Stimulated activated CD4-positive, alpha-beta T cell treated with anti-CD3 and anti-CD28 coated beads, TNF-alpha, amount 100 ng/mL, for 48 hours (primary cell): ENCODE measurements around the gene PFKFB4.
A peak's percentile ranks its signal among the peaks of the same experiment; 100 is the strongest.
"Not testable (repeated sequence)": the region's sequence is repeated elsewhere in the genome, so short reads cannot be mapped to it uniquely, and the experiment has no call there.

Source experiments
- DNase-seq, 3 donors: peaks; one replicate each; pipeline ENCODE4 v3.0.0-alpha.2; 2020; ENCODE audit warnings: low read depth in 3 of 3

PFKFB4 gene

GRCh38 chr3:48560648-48561018 is 4.0 kb upstream of the PFKFB4 start:
- DNase-seq: no peak

DNA sequence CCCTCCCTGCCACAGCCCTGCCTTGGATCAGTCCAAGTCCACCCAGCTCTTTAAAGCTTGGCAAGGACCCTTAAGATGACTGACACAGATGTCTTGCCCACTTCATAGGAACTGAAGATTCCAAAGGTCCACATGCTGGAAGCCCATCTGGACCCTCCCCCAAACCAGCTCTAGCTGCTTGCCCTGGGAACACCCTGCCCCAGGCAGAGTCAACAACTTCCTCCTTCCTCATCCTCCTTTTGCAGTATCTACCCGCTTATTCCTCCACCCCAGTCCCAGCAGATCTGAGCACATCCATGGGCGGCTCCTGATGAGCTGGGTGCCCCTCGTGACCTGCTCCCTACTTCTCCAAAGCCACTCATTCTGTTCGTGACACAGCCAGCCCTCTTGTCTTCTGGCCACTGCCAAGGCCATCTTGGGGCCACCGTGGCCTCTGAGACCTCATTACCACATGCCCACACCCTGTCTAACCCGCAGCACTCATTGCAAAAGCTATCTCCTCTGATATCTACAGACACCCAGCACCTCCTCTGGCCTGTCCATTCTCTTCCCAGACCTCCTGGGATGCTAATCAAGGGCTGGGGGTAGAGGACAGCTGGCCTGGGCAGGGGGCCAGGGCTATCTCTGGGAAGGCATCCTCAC is 2.0 kb upstream of the PFKFB4 start:
- DNase-seq: no peak

DNA sequence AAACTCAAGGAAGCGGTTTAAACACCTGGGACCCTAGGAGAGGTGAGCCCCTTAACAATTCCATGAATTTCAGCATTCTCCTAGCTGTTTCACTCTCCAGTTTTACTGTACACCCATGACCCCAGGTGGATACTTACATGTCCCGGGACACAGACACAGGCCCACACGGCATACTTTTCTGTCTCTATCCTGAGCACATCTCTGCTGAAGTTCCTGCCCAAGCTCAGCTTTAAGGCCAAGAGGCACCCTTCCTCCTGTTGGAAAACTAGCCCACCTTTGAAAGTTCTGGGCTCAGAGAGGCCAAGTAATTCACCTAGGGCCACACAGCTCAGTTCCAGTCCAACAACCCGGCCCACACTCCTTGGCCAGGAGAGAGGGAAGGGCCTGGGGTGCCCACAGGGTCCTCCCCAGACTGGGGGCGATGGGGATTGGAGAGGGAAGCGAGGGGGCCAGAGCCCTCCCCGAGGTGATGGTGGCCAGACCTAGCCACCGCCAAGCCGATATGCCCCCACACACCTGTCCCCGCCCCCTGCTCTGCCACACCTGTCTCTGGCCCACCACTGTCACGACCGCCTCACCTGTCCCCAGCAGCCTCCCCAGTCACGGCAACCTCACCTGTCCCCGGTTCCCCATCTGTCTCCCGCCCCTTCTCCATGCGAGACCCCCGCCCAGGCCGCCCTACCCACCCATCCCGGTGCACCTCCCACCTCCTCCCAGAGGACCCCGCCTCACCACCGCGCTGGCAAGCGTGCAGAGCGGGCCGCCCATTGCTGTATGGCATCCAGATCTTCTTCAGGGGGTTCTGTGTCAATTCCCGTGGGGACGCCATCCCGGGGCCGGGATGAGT is 431 bp downstream of the PFKFB4 start:
- no peak for DNase-seq

DNA sequence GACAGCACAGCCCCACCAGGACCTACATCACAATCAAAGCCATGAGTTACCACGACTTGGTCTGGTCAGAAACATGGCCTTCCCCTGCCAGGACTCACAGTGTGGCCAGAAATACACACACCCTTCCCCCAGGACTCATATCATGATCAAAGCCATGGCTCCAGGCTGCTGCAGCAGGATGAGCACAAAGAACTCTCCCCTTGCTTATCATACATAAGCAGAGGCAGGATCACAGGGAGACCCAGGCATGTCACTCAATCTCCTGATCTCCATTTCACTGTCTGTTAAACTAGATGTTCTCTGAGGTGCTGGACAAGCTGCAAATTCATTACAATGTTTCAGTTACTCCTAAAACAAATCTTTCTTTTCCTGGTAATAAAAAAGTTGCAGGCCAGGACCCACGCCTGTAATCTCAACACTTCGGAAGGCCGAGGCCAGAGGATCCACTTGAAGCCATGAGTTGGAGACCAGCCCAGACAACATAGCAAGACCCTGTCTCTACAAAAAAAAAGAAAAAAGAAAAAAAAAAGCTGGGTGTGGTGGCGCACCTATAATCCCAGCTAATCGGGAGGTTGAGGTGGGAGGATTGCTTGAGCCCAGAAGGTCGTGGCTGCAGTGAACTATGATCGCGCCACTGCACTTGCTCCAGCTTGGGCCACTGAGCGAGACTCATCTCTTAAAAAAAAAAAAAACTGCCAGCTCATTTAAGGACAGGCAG is 1.2 kb downstream of the PFKFB4 start:
- DNase-seq: no peak

- DNase-seq: no peak
Measured at GRCh38 chr3:48553886-48554845, 2.4 kb downstream of the PFKFB4 start.

- DNase-seq: no peak
Measured at GRCh38 chr3:48553361-48553760, 3.2 kb downstream of the PFKFB4 start.

- DNase-seq: no peak
Measured at GRCh38 chr3:48552111-48552951, 4.3 kb downstream of the PFKFB4 start.

- DNase-seq: not testable (repeated sequence)
Measured at GRCh38 chr3:48551651-48552050, 5.0 kb downstream of the PFKFB4 start.

GRCh38 chr3:48548729-48549705 is 7.6 kb downstream of the PFKFB4 start:
- peak; percentile 70 to 74 (median 73) for DNase-seq

- no peak for DNase-seq
Measured at GRCh38 chr3:48548126-48548525, 8.5 kb downstream of the PFKFB4 start.

DNA sequence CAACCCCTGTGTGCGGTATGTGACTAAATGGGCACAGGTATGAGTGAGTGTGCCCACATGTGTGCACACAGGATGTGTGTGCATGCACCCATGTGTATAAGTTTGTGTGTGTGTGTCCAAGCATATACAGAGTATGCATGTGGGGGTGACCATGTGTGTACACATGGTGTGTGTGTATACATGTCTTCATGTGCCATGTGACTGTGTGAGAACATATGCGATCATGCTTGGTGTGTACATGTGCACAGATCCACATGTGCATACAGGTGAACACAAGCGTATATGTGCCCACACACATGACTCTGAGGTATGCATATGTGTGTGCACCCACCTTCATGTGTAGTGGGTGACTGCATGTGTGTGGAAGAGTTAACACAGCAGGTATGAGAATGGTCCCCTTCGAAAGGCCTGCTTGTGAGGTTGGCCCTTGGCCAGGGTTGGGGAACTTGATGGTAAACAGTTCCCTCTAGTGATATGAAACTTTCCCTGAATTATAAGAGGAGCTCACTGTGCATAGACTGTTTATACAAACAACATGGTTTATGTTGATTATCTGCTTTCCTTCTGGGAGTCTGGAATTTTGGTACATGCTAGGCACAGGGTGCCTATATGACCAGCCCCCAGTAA is 10.3 kb downstream of the PFKFB4 start:
- DNase-seq: no peak

DNA sequence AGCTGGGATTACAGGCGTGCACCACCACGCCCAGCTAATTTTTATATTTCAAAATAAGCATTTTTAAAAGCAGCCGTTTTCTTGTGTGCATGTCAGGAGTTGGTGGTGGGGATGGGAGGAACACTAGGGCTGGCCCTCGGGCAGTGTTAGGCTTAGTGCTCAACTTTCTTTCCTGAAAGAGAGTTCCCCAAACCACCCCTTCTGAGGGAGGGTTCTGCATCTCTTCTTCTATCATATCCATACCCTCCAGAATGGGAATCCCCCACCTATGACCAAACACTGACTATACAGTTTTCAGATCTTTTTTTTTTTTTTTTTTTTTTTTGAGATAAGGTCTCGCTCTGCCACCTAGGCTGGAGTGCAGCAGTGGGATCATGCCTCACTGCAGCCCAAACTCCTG is 12.5 kb downstream of the PFKFB4 start:
- DNase-seq: no peak

- no peak for DNase-seq
Measured at GRCh38 chr3:48543271-48543866, 13.2 kb downstream of the PFKFB4 start.

GRCh38 chr3:48538451-48538850 is 18.2 kb downstream of the PFKFB4 start:
- no peak for DNase-seq

DNA sequence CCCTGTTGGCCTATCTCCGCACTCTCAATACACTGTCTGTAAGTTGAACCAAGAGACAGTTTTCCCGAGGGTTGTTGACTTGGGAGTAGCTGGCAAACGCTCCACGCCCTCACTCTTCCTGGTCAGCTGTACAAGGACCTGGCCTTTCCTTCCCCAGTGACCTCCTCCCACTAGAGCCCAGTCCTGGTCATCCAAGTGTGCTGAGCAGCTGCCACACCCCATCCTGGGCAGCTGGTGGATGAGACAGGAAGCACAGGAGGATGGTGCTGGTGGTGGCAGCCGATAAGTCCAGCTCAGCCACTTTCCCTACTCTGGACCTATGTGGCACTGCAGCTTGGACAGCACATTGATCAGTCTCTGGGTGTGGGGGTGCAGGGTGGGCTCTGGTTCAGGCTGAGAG is 19.8 kb downstream of the PFKFB4 start:
- no peak for DNase-seq

- no peak for DNase-seq
Measured at GRCh38 chr3:48536116-48536515, 20.5 kb downstream of the PFKFB4 start.

DNA sequence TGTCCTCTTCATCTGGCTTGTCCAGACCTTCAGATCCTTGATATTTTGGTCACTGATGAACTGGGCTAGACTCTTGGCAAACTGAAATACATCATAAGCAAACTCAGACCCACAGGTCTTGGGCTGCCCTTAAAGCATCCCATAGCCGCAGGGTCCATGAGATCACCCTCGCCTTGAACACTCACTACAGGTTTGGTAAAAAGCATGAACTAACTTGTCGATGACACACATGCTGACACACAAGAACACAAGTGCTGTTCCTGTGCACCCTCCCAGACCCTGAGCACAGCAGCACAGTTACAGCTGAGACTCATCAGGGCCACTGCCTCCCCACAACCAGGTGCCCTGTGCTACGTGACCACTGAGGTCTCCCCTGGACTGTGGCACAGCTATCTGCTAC is 21.0 kb downstream of the PFKFB4 start:
- DNase-seq: no peak

DNA sequence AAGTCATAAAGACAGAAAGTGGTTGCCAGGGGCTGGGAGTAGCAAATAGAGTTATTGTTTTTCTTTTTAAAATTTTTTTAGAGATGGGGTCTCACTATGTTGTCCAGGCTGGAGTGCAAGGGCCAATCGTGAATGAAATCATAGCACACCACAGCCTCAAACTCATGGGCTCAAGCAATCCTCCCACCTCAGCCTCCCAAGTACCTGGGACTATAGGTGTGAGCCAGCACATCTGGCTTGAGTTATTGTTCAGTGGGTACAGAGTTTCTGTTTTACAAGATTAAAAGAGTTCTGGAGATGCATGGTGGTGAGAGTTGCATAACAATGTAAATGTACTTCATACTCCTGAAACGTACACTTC is 23.6 kb downstream of the PFKFB4 start:
- DNase-seq: no peak
